Activated naive CD8-positive, alpha-beta T cell treated with anti-CD3 and anti-CD28 coated beads for 36 hours (primary cell): ENCODE data around the gene KCNJ18. TPM values are rescaled to one million over a fixed set of nuclear protein-coding genes. Genes with fewer than 3 reads are reported as not detected.
"Not testable (repeated sequence)": the region's sequence is repeated elsewhere in the genome, so short reads cannot be mapped to it uniquely, and the experiment has no call there.

Source experiments
- DNase-seq: peaks from one replicate; pipeline ENCODE4 v3.0.0; 2021
- H3K27ac Mint-ChIP-seq: one replicate; pipeline ENCODE4 v1.8.0; 2022; ENCODE audit warnings: mild to moderate bottlenecking, moderate library complexity, mixed read lengths
- H3K27me3 Mint-ChIP-seq: one replicate; pipeline ENCODE4 v1.8.0; 2022; ENCODE audit warnings: mild to moderate bottlenecking, mixed read lengths
- H3K36me3 Mint-ChIP-seq: one replicate; pipeline ENCODE4 v1.8.0; 2021; ENCODE audit warnings: mild to moderate bottlenecking, mixed read lengths
- H3K4me1 Mint-ChIP-seq: one replicate; pipeline ENCODE4 v1.8.0; 2021; ENCODE audit warnings: mixed read lengths
- H3K4me3 Mint-ChIP-seq: one replicate; pipeline ENCODE4 v1.8.0; 2022; ENCODE audit warnings: mild to moderate bottlenecking, moderate library complexity, mixed read lengths
- H3K9me3 Mint-ChIP-seq: one replicate; pipeline ENCODE4 v1.8.0; 2022; ENCODE audit warnings: mixed read lengths
- total RNA-seq, 2 experiments: library from RNA; stranded (reverse); gene quantifications; one replicate each; pipeline ENCODE4 v1.2.3, GENCODE V29; 2021

KCNJ18 gene
- total RNA-seq, 2 experiments from 2014 or later = 0.10 TPM; not detected in 1

GRCh38 chr17:21689604-21690003, 2.7 kb upstream of the KCNJ18 start:
- Mint-ChIP-seq H3K27ac (no peak overlapping the region), H3K36me3 (no peaks in the 10 kb centered on the region), H3K27me3 (no peaks in the 10 kb centered on the region), H3K4me1 (no peaks in the 10 kb centered on the region), H3K4me3 (no peak overlapping the region), H3K9me3 (no peaks in the 10 kb centered on the region)
- DNase-seq = no peak

- H3K36me3 Mint-ChIP-seq, H3K27me3 Mint-ChIP-seq, DNase-seq, H3K4me1 Mint-ChIP-seq, H3K27ac Mint-ChIP-seq, H3K9me3 Mint-ChIP-seq, H3K4me3 Mint-ChIP-seq: not testable (repeated sequence)
Measured at GRCh38 chr17:21690811-21691210, 1.5 kb upstream of the KCNJ18 start.

GRCh38 chr17:21691481-21691880, 842 bp upstream of the KCNJ18 start:
- H3K27ac Mint-ChIP-seq, H3K4me1 Mint-ChIP-seq, DNase-seq, H3K36me3 Mint-ChIP-seq, H3K4me3 Mint-ChIP-seq, H3K27me3 Mint-ChIP-seq, H3K9me3 Mint-ChIP-seq: not testable (repeated sequence)

- H3K27me3 Mint-ChIP-seq, H3K4me1 Mint-ChIP-seq: not testable (repeated sequence)
Measured at GRCh38 chr17:21692704-21693065, 362 bp downstream of the KCNJ18 start.

GRCh38 chr17:21693391-21693796, 1.1 kb downstream of the KCNJ18 start:
- not testable (repeated sequence) for H3K27me3 Mint-ChIP-seq, DNase-seq, H3K27ac Mint-ChIP-seq, H3K4me1 Mint-ChIP-seq, H3K4me3 Mint-ChIP-seq, H3K36me3 Mint-ChIP-seq, H3K9me3 Mint-ChIP-seq

More at GRCh38 chr17:21692704-21693065, 362 bp downstream of the KCNJ18 start:
- H3K4me3 Mint-ChIP-seq, H3K36me3 Mint-ChIP-seq, H3K9me3 Mint-ChIP-seq, H3K27ac Mint-ChIP-seq, DNase-seq: not testable (repeated sequence)

- not testable (repeated sequence) for H3K36me3 Mint-ChIP-seq, DNase-seq, H3K4me3 Mint-ChIP-seq, H3K9me3 Mint-ChIP-seq, H3K27ac Mint-ChIP-seq, H3K27me3 Mint-ChIP-seq, H3K4me1 Mint-ChIP-seq
Measured at GRCh38 chr17:21693937-21694336, 1.6 kb downstream of the KCNJ18 start.

- not testable (repeated sequence) for H3K36me3 Mint-ChIP-seq, H3K9me3 Mint-ChIP-seq, H3K4me3 Mint-ChIP-seq, DNase-seq, H3K27me3 Mint-ChIP-seq, H3K4me1 Mint-ChIP-seq, H3K27ac Mint-ChIP-seq
Measured at GRCh38 chr17:21696227-21696626, 3.9 kb downstream of the KCNJ18 start.

GRCh38 chr17:21696842-21697507, 4.7 kb downstream of the KCNJ18 start:
- not testable (repeated sequence) for H3K36me3 Mint-ChIP-seq, DNase-seq, H3K27me3 Mint-ChIP-seq, H3K9me3 Mint-ChIP-seq, H3K27ac Mint-ChIP-seq, H3K4me1 Mint-ChIP-seq, H3K4me3 Mint-ChIP-seq

GRCh38 chr17:21697508-21697860, 5.2 kb downstream of the KCNJ18 start:
- H3K4me1 Mint-ChIP-seq, H3K9me3 Mint-ChIP-seq, DNase-seq, H3K27me3 Mint-ChIP-seq, H3K4me3 Mint-ChIP-seq, H3K36me3 Mint-ChIP-seq, H3K27ac Mint-ChIP-seq: not testable (repeated sequence)

- not testable (repeated sequence) for H3K4me1 Mint-ChIP-seq, H3K9me3 Mint-ChIP-seq, H3K27ac Mint-ChIP-seq, H3K4me3 Mint-ChIP-seq, H3K27me3 Mint-ChIP-seq, DNase-seq, H3K36me3 Mint-ChIP-seq
Measured at GRCh38 chr17:21698437-21699075, 6.2 kb downstream of the KCNJ18 start.

- H3K4me3 Mint-ChIP-seq, H3K27ac Mint-ChIP-seq, H3K9me3 Mint-ChIP-seq, DNase-seq, H3K4me1 Mint-ChIP-seq, H3K27me3 Mint-ChIP-seq, H3K36me3 Mint-ChIP-seq: not testable (repeated sequence)
Measured at GRCh38 chr17:21699124-21699523, 6.8 kb downstream of the KCNJ18 start.

GRCh38 chr17:21699573-21700236, 7.4 kb downstream of the KCNJ18 start:
- not testable (repeated sequence) for H3K9me3 Mint-ChIP-seq, H3K27ac Mint-ChIP-seq, H3K4me3 Mint-ChIP-seq, H3K27me3 Mint-ChIP-seq, H3K4me1 Mint-ChIP-seq, H3K36me3 Mint-ChIP-seq, DNase-seq

GRCh38 chr17:21701090-21701489, 8.8 kb downstream of the KCNJ18 start:
- not testable (repeated sequence) for H3K27me3 Mint-ChIP-seq, H3K36me3 Mint-ChIP-seq, H3K27ac Mint-ChIP-seq, H3K4me3 Mint-ChIP-seq, H3K9me3 Mint-ChIP-seq, H3K4me1 Mint-ChIP-seq, DNase-seq

- not testable (repeated sequence) for H3K36me3 Mint-ChIP-seq, H3K4me3 Mint-ChIP-seq, H3K9me3 Mint-ChIP-seq, H3K4me1 Mint-ChIP-seq, DNase-seq, H3K27me3 Mint-ChIP-seq, H3K27ac Mint-ChIP-seq
Measured at GRCh38 chr17:21702029-21702428, 9.7 kb downstream of the KCNJ18 start.

GRCh38 chr17:21702521-21702920, 10.2 kb downstream of the KCNJ18 start:
- H3K27ac Mint-ChIP-seq, H3K27me3 Mint-ChIP-seq, H3K4me1 Mint-ChIP-seq, DNase-seq, H3K9me3 Mint-ChIP-seq, H3K36me3 Mint-ChIP-seq, H3K4me3 Mint-ChIP-seq: not testable (repeated sequence)
